Mesothelial cell of epicardium (in vitro differentiated cells): ENCODE measurements around the gene RPUSD2. TPM values are rescaled to one million over a fixed set of nuclear protein-coding genes. Genes with fewer than 3 reads are reported as not detected.

Source experiments
- DNase-seq, 2 experiments: peaks; one replicate each; pipeline ENCODE4 v3.0.0; 2021; ENCODE audit warnings: low spot score in 2 of 2; ENCODE audit not compliant: unreplicated experiment in 2 of 2
- H3K27ac Mint-ChIP-seq: 2 replicates; pipeline ENCODE4 v1.8.0; 2021; ENCODE audit warnings: mixed read lengths
- H3K27me3 Mint-ChIP-seq: 2 replicates; pipeline ENCODE4 v1.8.0; 2021; ENCODE audit warnings: low read depth, mixed read lengths
- H3K36me3 Mint-ChIP-seq: 2 replicates; pipeline ENCODE4 v1.8.0; 2021; ENCODE audit warnings: mixed read lengths
- H3K4me1 Mint-ChIP-seq: 2 replicates; pipeline ENCODE4 v1.8.0; 2021; ENCODE audit warnings: mixed read lengths
- H3K4me3 Mint-ChIP-seq: 2 replicates; pipeline ENCODE4 v1.8.0; 2021; ENCODE audit warnings: mild to moderate bottlenecking, moderate library complexity, mixed read lengths
- H3K9me3 Mint-ChIP-seq: 2 replicates; pipeline ENCODE4 v1.8.0; 2021; ENCODE audit warnings: mixed read lengths
- total RNA-seq: library from RNA; stranded (reverse); gene quantifications from 3 replicates; pipeline ENCODE4 v1.2.1, GENCODE V29; 2021
- TF ChIP-seq, protein P1 (sequence below): fragments of 200-600 bp; sonication (generic); IDR thresholded peaks from one replicate; pipeline ENCODE4 v1.5.0; 2021; ENCODE audit warnings: antibody characterized with exemption; ENCODE audit not compliant: unreplicated experiment

RPUSD2 gene
- total RNA-seq, 1 donor from 2014 or later = 13.0 TPM

DNA sequence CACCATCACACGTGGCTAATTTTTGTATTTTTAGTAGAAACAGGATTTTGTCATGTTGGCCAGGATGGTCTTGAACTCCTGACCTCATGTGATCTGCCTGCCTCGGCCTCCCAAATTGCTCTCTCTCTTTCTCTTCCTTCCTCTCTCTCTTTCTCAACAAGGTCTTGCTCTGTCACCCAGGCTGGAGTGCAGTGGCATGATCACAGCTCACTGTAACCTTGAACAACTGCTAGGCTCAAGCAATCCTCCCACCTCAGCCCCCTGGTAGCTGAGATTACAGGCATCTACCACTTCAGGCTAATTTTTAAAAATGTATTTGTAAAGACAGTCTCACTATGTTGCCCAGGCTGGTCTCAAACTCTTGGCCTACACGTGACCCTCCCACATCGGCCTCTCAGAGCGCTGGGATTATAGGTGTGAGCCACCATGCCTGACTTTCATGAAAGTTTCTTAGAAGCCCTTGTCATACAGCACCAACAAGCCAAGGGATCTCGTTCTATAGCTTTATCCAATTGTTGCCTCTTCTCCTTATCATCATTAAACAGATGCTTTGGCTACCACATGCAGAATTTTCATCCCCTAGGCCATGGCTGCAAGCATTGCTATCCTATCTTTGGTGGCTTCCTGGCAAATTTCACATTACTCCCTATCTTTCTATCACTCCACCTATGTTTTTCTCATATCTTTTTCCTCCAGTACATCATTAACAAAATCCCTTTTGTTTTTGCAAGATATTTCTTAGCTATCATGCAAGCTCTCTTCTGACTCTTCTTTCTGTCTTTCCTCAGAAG is 10.0 kb upstream of the RPUSD2 start:
- Mint-ChIP-seq H3K4me3 (no peak overlapping the region), H3K36me3 (peaks cover 33% of the 10 kb centered on the region), H3K4me1 (peaks cover 17% of the 10 kb centered on the region), H3K27me3 (no peaks in the 10 kb centered on the region), H3K9me3 (no peaks in the 10 kb centered on the region), H3K27ac (peak overlapping the region; percentile 27)
- DNase-seq = no peak
- TF ChIP-seq, protein P1, sequence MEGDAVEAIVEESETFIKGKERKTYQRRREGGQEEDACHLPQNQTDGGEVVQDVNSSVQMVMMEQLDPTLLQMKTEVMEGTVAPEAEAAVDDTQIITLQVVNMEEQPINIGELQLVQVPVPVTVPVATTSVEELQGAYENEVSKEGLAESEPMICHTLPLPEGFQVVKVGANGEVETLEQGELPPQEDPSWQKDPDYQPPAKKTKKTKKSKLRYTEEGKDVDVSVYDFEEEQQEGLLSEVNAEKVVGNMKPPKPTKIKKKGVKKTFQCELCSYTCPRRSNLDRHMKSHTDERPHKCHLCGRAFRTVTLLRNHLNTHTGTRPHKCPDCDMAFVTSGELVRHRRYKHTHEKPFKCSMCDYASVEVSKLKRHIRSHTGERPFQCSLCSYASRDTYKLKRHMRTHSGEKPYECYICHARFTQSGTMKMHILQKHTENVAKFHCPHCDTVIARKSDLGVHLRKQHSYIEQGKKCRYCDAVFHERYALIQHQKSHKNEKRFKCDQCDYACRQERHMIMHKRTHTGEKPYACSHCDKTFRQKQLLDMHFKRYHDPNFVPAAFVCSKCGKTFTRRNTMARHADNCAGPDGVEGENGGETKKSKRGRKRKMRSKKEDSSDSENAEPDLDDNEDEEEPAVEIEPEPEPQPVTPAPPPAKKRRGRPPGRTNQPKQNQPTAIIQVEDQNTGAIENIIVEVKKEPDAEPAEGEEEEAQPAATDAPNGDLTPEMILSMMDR = no peak

DNA sequence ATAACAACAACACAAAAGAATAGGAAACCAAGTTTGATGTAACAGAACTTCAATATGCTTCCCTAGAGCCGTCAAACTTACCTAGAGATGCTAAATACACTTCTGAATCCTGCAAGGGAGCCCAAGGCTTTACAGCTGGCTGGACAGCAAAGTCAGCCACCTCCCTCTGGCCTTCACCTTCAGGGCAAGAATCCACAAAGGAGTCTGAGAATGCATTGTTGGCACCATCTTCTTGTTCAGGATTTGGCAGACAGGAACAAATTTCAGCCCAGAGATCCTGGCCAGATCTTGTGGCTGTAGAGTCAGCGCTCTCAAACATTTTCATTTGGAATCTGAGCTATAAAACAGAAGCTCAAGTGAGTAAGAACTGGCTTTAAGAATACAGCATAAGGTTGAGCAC is 6.4 kb upstream of the RPUSD2 start:
- Mint-ChIP-seq H3K9me3 (no peaks in the 10 kb centered on the region), H3K27me3 (no peaks in the 10 kb centered on the region), H3K36me3 (peaks cover 12% of the 10 kb centered on the region), H3K4me1 (peaks cover 24% of the 10 kb centered on the region), H3K4me3 (no peak overlapping the region), H3K27ac (no peak overlapping the region)
- no peak for DNase-seq
- TF ChIP-seq, protein P1 = no peak

DNA sequence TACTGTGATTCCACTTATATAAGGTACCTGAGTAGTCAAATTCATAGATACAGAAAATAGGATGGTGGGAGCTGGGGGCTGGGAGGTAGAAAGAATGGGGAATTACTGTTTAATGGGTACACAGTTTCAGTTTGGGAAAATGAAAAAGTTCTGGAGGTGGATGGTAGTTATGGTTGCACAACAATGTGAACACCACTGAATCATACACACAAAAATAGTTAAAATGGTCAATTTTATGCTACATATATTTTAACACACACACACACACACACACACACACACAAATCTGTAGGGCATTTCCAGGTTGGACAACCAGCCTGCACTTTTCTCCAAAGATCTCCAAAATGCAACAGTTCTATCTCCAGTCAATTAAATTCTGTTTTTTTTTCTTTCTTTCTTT is 5.7 kb upstream of the RPUSD2 start:
- Mint-ChIP-seq H3K4me1 (peaks cover 20% of the 10 kb centered on the region), H3K4me3 (peak overlapping the region; percentile 92), H3K27me3 (no peaks in the 10 kb centered on the region), H3K36me3 (peaks cover 12% of the 10 kb centered on the region), H3K27ac (no peak overlapping the region), H3K9me3 (no peaks in the 10 kb centered on the region)
- TF ChIP-seq, protein P1 = no peak
- DNase-seq = no peak

DNA sequence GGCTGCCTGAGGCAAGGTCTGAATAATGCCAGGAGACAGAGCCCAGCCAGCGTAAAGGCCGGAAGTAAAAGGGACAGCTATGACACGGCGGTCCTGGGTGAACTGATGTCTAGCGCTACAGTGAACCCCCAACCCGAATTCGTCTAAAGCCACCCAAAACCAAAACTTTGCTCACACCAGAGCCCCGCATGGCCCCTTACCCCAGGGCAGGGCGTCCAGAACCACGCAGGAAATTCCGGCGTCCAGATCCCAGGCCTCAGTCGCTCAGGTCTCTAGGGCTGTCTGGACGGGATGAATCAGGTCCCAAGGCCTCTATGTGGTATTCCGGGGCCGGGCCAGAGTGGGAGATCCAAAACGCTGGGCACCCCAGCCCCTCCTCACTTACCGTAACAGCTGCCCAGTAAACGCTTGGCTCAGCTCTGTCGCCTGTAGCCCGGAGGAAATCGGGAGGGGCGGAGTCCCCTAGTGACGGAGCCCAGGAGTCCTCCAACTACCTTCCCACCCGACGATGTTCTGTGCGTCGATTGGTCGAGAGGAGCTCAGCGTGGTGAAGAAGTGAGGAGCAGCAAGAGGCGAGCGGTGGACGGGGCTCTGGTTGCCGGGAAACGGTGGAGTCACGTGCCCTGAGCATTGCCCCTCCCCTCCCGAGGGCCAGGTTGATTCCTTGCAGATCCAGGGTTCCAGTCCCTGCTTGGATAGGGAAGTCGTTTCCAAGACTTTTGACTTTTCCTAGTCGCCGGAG is 4.3 kb upstream of the RPUSD2 start, which contains the start of gene CCDC32:
TSS of gene CCDC32 (minus strand) at position 452 of the 742 bp plus-strand sequence. CDS start 2,027 bp downstream, outside the sequence.
- Mint-ChIP-seq H3K9me3 (no peaks in the 10 kb centered on the region), H3K27me3 (no peaks in the 10 kb centered on the region), H3K27ac (peak within 1 kb of the TSS; percentile 97), H3K4me3 (peak within 1 kb of the TSS; percentile 92), H3K4me1 (peaks cover 23% of the 10 kb centered on the region), H3K36me3 (peaks cover 12% of the 10 kb centered on the region)
- TF ChIP-seq, protein P1 = no peak
- DNase-seq = peak; percentile 90 to 92

DNA sequence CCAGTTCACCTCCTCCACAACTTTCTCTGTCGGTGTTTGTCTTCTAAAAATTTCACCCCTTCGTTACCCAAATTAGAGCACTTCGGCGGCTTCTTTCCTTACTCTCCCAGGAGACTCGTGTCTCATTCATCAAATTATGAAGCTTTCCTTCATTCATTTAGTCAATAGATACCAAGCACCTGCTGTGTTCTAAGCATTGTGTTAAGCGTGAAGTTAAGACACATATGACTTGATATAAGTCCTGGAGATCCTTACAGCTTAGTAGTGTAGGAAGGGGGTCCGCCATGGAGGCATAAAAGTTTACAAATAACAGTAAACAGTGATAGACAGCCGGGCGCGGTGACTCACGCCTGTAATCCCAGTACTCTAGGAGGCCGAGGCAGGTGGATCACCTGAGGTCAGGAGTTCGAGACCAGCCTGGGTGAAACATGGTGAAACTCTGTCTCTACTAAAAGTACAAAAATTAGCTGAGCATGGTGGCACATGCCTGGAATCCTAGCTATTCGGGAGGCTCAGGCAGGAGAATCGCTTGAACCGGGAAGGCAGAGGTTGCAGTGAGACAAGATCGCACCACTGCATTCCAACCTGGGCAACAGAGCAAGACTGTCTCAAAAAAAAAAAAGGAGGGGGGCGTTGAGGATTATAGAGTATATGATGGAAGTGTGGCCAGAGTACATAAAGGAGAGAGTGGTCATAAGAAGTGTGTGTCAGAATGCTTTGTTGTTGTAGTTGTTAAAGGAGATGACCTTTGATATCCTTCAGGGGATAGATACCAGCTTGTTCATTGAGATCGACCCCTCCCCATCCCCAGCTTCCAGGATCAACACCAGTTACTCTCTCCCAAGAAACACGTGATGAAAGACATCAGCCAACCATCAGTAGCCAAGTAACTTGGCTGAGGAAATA is 3.5 kb upstream of the RPUSD2 start:
- no peaks in the 10 kb centered on the region for H3K9me3 Mint-ChIP-seq
- peaks cover 30% of the 10 kb centered on the region for H3K4me1 Mint-ChIP-seq
- H3K36me3 Mint-ChIP-seq = peaks cover 8% of the 10 kb centered on the region
- peak in 1 of 2 experiments; percentile 31 for DNase-seq
- H3K4me3 Mint-ChIP-seq = peak overlapping the region; percentile 92
- TF ChIP-seq, protein P1 = no peak
- no peaks in the 10 kb centered on the region for H3K27me3 Mint-ChIP-seq
- peak overlapping the region; percentile 97 for H3K27ac Mint-ChIP-seq
